Astrocyte (in vitro differentiated cells and primary cell): Measurements from ENCODE around the gene FGF19. TPM values are rescaled to one million over a fixed set of nuclear protein-coding genes. Genes with fewer than 3 reads are reported as not detected.
"Not testable (repeated sequence)": the region's sequence is repeated elsewhere in the genome, so short reads cannot be mapped to it uniquely, and the experiment has no call there.

Source experiments
- DNase-seq: peaks from one replicate; pipeline ENCODE4 v3.0.0-alpha.2; 2010; ENCODE audit warnings: low read depth
- FAIRE-seq: peaks from 2 replicates; lab custom pipeline; 2011; peaks lifted over from hg19 to GRCh38; lab: Jason Lieb, UNC
- H2AFZ ChIP-seq: 2 replicates; pipeline ENCODE4 v1.6.0; 2012; ENCODE audit warnings: low read depth, low read length, inconsistent platforms
- H3K27ac ChIP-seq: 2 replicates; pipeline ENCODE4 v1.5.1; 2011; ENCODE audit warnings: low read depth, low read length, inconsistent platforms
- H3K27me3 ChIP-seq: 2 replicates; pipeline ENCODE4 v1.6.0; 2011; ENCODE audit warnings: low read length, inconsistent platforms; ENCODE audit not compliant: insufficient read depth
- H3K36me3 ChIP-seq: 2 replicates; pipeline ENCODE4 v1.5.1; 2011; ENCODE audit warnings: low read length, inconsistent platforms; ENCODE audit not compliant: insufficient read depth
- H3K4me1 ChIP-seq: 2 replicates; pipeline ENCODE4 v1.5.1; 2011; ENCODE audit warnings: low read length, inconsistent platforms; ENCODE audit not compliant: insufficient read depth
- H3K4me2 ChIP-seq: 2 replicates; pipeline ENCODE4 v1.6.0; 2012; ENCODE audit warnings: low read length, inconsistent platforms
- H3K4me3 ChIP-seq: 2 replicates; pipeline ENCODE4 v1.5.1; 2011; ENCODE audit warnings: low read depth, mild to moderate bottlenecking, low read length, inconsistent platforms; ENCODE audit not compliant: insufficient read depth
- H3K79me2 ChIP-seq: 2 replicates; pipeline ENCODE4 v1.6.0; 2012; ENCODE audit warnings: mild to moderate bottlenecking, low read length, inconsistent platforms; ENCODE audit not compliant: insufficient read depth
- H3K9ac ChIP-seq: 2 replicates; pipeline ENCODE4 v1.6.0; 2012; ENCODE audit warnings: mild to moderate bottlenecking, low read length, inconsistent platforms
- H3K9me3 ChIP-seq: 2 replicates; pipeline ENCODE4 v1.5.1; 2012; ENCODE audit warnings: low read depth, mild to moderate bottlenecking, low read length, inconsistent platforms; ENCODE audit not compliant: insufficient read depth
- H4K20me1 ChIP-seq: 2 replicates; pipeline ENCODE4 v1.6.0; 2012; ENCODE audit warnings: low read length, inconsistent platforms; ENCODE audit not compliant: insufficient read depth
- H3K27ac Mint-ChIP-seq: one replicate; pipeline ENCODE4 v1.8.0; 2021; ENCODE audit warnings: mild to moderate bottlenecking, mixed read lengths; ENCODE audit not compliant: unreplicated experiment
- H3K27me3 Mint-ChIP-seq: one replicate; pipeline ENCODE4 v1.8.0; 2021; ENCODE audit warnings: low read depth, mixed read lengths; ENCODE audit not compliant: unreplicated experiment
- H3K36me3 Mint-ChIP-seq: one replicate; pipeline ENCODE4 v1.8.0; 2021; ENCODE audit warnings: low read depth, mixed read lengths; ENCODE audit not compliant: unreplicated experiment
- H3K4me1 Mint-ChIP-seq: one replicate; pipeline ENCODE4 v1.8.0; 2021; ENCODE audit warnings: low read depth, mixed read lengths; ENCODE audit not compliant: unreplicated experiment
- H3K4me3 Mint-ChIP-seq: one replicate; pipeline ENCODE4 v1.8.0; 2021; ENCODE audit warnings: mild to moderate bottlenecking, moderate library complexity, mixed read lengths; ENCODE audit not compliant: unreplicated experiment
- H3K9me3 Mint-ChIP-seq: one replicate; pipeline ENCODE4 v1.8.0; 2021; ENCODE audit warnings: mild to moderate bottlenecking, mixed read lengths; ENCODE audit not compliant: unreplicated experiment
- EZH2 ChIP-seq: IDR thresholded peaks from 2 replicates; pipeline ENCODE4 v1.6.1; 2012; ENCODE audit warnings: mild to moderate bottlenecking, low read length, inconsistent platforms; ENCODE audit not compliant: insufficient read depth
- total RNA-seq: library from RNA; stranded (reverse); gene quantifications from 2 replicates; pipeline ENCODE4 v1.2.1, GENCODE V29; 2021
- TF ChIP-seq, protein P1 (sequence below): IDR thresholded peaks from 2 replicates; pipeline ENCODE4 v1.5.1; 2011; ENCODE audit warnings: low read depth, mild to moderate bottlenecking, inconsistent platforms, low read length, moderate library complexity; ENCODE audit not compliant: insufficient read depth

FGF19 gene
- total RNA-seq, 1 donor from 2014 or later = not detected

DNA sequence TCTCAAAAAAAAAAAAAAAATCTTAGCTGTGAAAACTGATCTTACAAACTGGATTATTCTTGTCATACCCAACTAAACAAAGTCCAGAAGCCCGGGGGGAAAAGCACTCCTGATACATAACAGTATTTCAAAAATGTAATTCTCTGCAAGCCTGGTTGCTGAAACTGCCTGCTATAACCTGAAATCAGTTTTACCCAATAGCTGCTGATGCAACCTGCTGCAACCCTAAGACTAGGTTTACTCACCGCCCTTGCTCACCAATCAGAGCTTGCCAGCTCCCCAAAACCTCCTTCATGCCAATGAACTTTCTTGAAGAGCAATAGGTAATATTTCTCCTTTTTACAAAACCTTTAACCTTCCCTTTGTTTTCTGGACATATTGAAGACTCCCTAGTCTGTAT, 12.4 kb downstream of the FGF19 start:
- Mint-ChIP-seq H3K27me3 (peaks cover 20% of the 10 kb centered on the region), H3K27ac (peak overlapping the region; percentile 41), H3K9me3 (no peaks in the 10 kb centered on the region), H3K36me3 (no peaks in the 10 kb centered on the region), H3K4me3 (no peak overlapping the region), H3K4me1 (peaks cover 7% of the 10 kb centered on the region)
- no peak overlapping the region for H2AFZ ChIP-seq
- H3K27ac ChIP-seq = no peak overlapping the region
- H3K4me3 ChIP-seq = no peak overlapping the region
- no peaks in the 10 kb centered on the region for H3K4me1 ChIP-seq
- TF ChIP-seq, protein P1, sequence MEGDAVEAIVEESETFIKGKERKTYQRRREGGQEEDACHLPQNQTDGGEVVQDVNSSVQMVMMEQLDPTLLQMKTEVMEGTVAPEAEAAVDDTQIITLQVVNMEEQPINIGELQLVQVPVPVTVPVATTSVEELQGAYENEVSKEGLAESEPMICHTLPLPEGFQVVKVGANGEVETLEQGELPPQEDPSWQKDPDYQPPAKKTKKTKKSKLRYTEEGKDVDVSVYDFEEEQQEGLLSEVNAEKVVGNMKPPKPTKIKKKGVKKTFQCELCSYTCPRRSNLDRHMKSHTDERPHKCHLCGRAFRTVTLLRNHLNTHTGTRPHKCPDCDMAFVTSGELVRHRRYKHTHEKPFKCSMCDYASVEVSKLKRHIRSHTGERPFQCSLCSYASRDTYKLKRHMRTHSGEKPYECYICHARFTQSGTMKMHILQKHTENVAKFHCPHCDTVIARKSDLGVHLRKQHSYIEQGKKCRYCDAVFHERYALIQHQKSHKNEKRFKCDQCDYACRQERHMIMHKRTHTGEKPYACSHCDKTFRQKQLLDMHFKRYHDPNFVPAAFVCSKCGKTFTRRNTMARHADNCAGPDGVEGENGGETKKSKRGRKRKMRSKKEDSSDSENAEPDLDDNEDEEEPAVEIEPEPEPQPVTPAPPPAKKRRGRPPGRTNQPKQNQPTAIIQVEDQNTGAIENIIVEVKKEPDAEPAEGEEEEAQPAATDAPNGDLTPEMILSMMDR = no peak
- no peak for TF ChIP-seq EZH2
- no peaks in the 10 kb centered on the region for H4K20me1 ChIP-seq
- no peak overlapping the region for H3K4me2 ChIP-seq
- H3K27me3 ChIP-seq = peaks cover 17% of the 10 kb centered on the region
- no peaks in the 10 kb centered on the region for H3K36me3 ChIP-seq
- no peaks in the 10 kb centered on the region for H3K9me3 ChIP-seq
- H3K9ac ChIP-seq = no peak overlapping the region
- DNase-seq = no peak
- H3K79me2 ChIP-seq = no peaks in the 10 kb centered on the region
- no peak for FAIRE-seq

GRCh38 chr11:69689484-69690319, 14.1 kb downstream of the FGF19 start:
- Mint-ChIP-seq H3K4me1 (peaks cover 7% of the 10 kb centered on the region), H3K36me3 (no peaks in the 10 kb centered on the region), H3K9me3 (no peaks in the 10 kb centered on the region), H3K27me3 (peaks cover 12% of the 10 kb centered on the region), H3K27ac (no peak overlapping the region), H3K4me3 (no peak overlapping the region)
- Histone ChIP-seq H3K79me2 (no peaks in the 10 kb centered on the region), H3K4me3 (no peak overlapping the region), H3K27me3 (peaks cover 9% of the 10 kb centered on the region), H3K9me3 (no peaks in the 10 kb centered on the region), H4K20me1 (no peaks in the 10 kb centered on the region), H3K4me2 (no peak overlapping the region), H3K9ac (no peak overlapping the region), H3K36me3 (no peaks in the 10 kb centered on the region), H2AFZ (no peak overlapping the region), H3K27ac (no peak overlapping the region), H3K4me1 (no peaks in the 10 kb centered on the region)
- FAIRE-seq (no peak), DNase-seq (no peak)
- no peak for TF ChIP-seq EZH2
- TF ChIP-seq, protein P1 = no peak

GRCh38 chr11:69687969-69688771, 15.7 kb downstream of the FGF19 start:
- H3K4me3 ChIP-seq, H3K27me3 ChIP-seq, H2AFZ ChIP-seq, H3K9me3 ChIP-seq, H3K4me2 ChIP-seq, DNase-seq, H3K36me3 Mint-ChIP-seq, H3K4me1 Mint-ChIP-seq, FAIRE-seq, H3K27me3 Mint-ChIP-seq, H3K4me1 ChIP-seq, H3K9ac ChIP-seq, H3K36me3 ChIP-seq, H3K27ac ChIP-seq, H3K9me3 Mint-ChIP-seq, H3K79me2 ChIP-seq, H4K20me1 ChIP-seq, H3K4me3 Mint-ChIP-seq, H3K27ac Mint-ChIP-seq: not testable (repeated sequence)
